IMR-90 (cell line): ENCODE measurements around the gene CBX8. TPM values are rescaled to one million over a fixed set of nuclear protein-coding genes. Genes with fewer than 3 reads are reported as not detected.
A peak's percentile ranks its signal among the peaks of the same experiment; 100 is the strongest.

Experiments used
- ATAC-seq: fragments of 200-7000 bp; cut with Tn5 transposase; 2 replicates; pipeline ENCODE4 v1.9.1; 2020; ENCODE audit warnings: low read depth, mild to moderate bottlenecking, moderate library complexity
- BruUV-seq: library from RNA; stranded (reverse); fragments of 400-500 nt; replicated peaks from 2 replicates; lab custom pipeline; 2021; lab: Mats Ljungman, UMichigan
- CTCF ChIA-PET: fragments of 300-600 bp; formaldehyde crosslinking; extraction: SDS; loops from one replicate; lab custom pipeline; 2021; ENCODE audit warnings: antibody characterized with exemption; lab: Yijun Ruan, JAX
- POLR2A ChIA-PET: fragments of 300-600 bp; sonication (Branson Sonifier 250); formaldehyde crosslinking; loops from one replicate; lab custom pipeline; 2022; ENCODE audit warnings: antibody characterized with exemption; ENCODE audit not compliant: unreplicated experiment; lab: Charles Lee
- DNase-seq: peaks from one replicate; pipeline ENCODE4 v3.0.0; 2013
- H2AFZ ChIP-seq: replicated peaks from 2 replicates; pipeline ENCODE3; 2013; ENCODE audit warnings: low read length, mild to moderate bottlenecking; ENCODE audit not compliant: poor library complexity
- H2AK5ac ChIP-seq: 2 replicates; pipeline ENCODE4 v1.6.1; 2013; ENCODE audit warnings: low read depth, low read length, inconsistent platforms
- H2AK9ac ChIP-seq: replicated peaks from 2 replicates; pipeline ENCODE3; 2013; ENCODE audit warnings: mild to moderate bottlenecking, low read depth, low read length, moderate library complexity; ENCODE audit not compliant: poor library complexity
- H2BK120ac ChIP-seq: 2 replicates; pipeline ENCODE4 v1.6.1; 2013; ENCODE audit warnings: low read depth, low read length, inconsistent platforms
- H2BK15ac ChIP-seq: 3 replicates; pipeline ENCODE4 v1.6.1; 2013; ENCODE audit warnings: low read depth, low read length, inconsistent platforms
- H2BK20ac ChIP-seq: 2 replicates; pipeline ENCODE4 v1.6.1; 2013; ENCODE audit warnings: low read depth, mild to moderate bottlenecking, inconsistent platforms, low read length, moderate library complexity
- H2BK5ac ChIP-seq: 2 replicates; pipeline ENCODE4 v1.6.1; 2013; ENCODE audit warnings: mild to moderate bottlenecking, low read depth, low read length, inconsistent platforms; ENCODE audit not compliant: poor library complexity, severe bottlenecking
- H3K14ac ChIP-seq: replicated peaks from 2 replicates; pipeline ENCODE4 v1.6.1; 2013; ENCODE audit warnings: low read depth, low read length, inconsistent platforms
- H3K18ac ChIP-seq: 2 replicates; pipeline ENCODE4 v1.6.1; 2013; ENCODE audit warnings: low read depth, low read length, control low read depth
- H3K23ac ChIP-seq: 2 replicates; pipeline ENCODE4 v1.6.1; 2013; ENCODE audit warnings: low read depth, low read length, inconsistent platforms
- H3K27ac ChIP-seq: 2 replicates; pipeline ENCODE4 v1.5.1; 2013; ENCODE audit warnings: mild to moderate bottlenecking, control low read depth, low read length; ENCODE audit not compliant: insufficient read depth
- H3K27me3 ChIP-seq: 2 replicates; pipeline ENCODE4 v1.6.1; 2013; ENCODE audit warnings: low read length; ENCODE audit not compliant: control insufficient read depth, insufficient read depth
- H3K36me3 ChIP-seq: 2 replicates; pipeline ENCODE4 v1.6.1; 2013; ENCODE audit warnings: low read length, mixed read lengths; ENCODE audit not compliant: control insufficient read depth, insufficient read depth
- H3K4ac ChIP-seq: 2 replicates; pipeline ENCODE4 v1.6.1; 2013; ENCODE audit warnings: low read depth, low read length, inconsistent platforms
- H3K4me1 ChIP-seq: 2 replicates; pipeline ENCODE4 v1.6.1; 2013; ENCODE audit warnings: low read length, mixed read lengths; ENCODE audit not compliant: control insufficient read depth, insufficient read depth
- H3K4me2 ChIP-seq: 2 replicates; pipeline ENCODE4 v1.6.1; 2013; ENCODE audit warnings: low read depth, mild to moderate bottlenecking, control low read depth, low read length, moderate library complexity
- H3K4me3 ChIP-seq: 2 replicates; pipeline ENCODE4 v1.5.1; 2013; ENCODE audit warnings: low read depth, mild to moderate bottlenecking, control low read depth, low read length, moderate library complexity; ENCODE audit not compliant: insufficient read depth
- H3K56ac ChIP-seq: 2 replicates; pipeline ENCODE4 v1.6.1; 2013; ENCODE audit warnings: low read length, inconsistent platforms; ENCODE audit not compliant: insufficient read depth; ENCODE audit errors: extremely low read depth
- H3K79me1 ChIP-seq, 2 experiments: 2 replicates each; pipeline ENCODE4 v1.6.1; 2013; ENCODE audit warnings: low read length in 2 of 2, inconsistent platforms in 1 of 2, low read depth in 1 of 2
- H3K9ac ChIP-seq: 2 replicates; pipeline ENCODE4 v1.6.1; 2013; ENCODE audit warnings: low read depth, low read length, control low read depth
- H3K9me1 ChIP-seq: 2 replicates; pipeline ENCODE4 v1.6.1; 2013; ENCODE audit warnings: low read length, inconsistent platforms; ENCODE audit not compliant: insufficient read depth
- H3K9me3 ChIP-seq: 2 replicates; pipeline ENCODE4 v1.6.1; 2013; ENCODE audit warnings: low read length; ENCODE audit not compliant: control insufficient read depth, insufficient read depth
- H4K20me1 ChIP-seq: 2 replicates; pipeline ENCODE4 v1.6.1; 2013; ENCODE audit warnings: low read length, inconsistent platforms; ENCODE audit not compliant: insufficient read depth
- H4K5ac ChIP-seq: 2 replicates; pipeline ENCODE4 v1.6.1; 2013; ENCODE audit warnings: mild to moderate bottlenecking, low read depth, low read length, control low read depth
- H4K8ac ChIP-seq, 2 experiments: 2 replicates each; pipeline ENCODE4 v1.6.1; 2013; ENCODE audit warnings: low read depth in 2 of 2, low read length in 2 of 2, control low read depth in 1 of 2, inconsistent platforms in 1 of 2
- H4K91ac ChIP-seq: 2 replicates; pipeline ENCODE4 v1.6.1; 2013; ENCODE audit warnings: low read depth, low read length, inconsistent platforms; ENCODE audit not compliant: insufficient read depth
- CEBPB ChIP-seq: IDR thresholded peaks from 2 replicates; pipeline ENCODE4 v1.6.1; 2012; ENCODE audit warnings: low read depth, low read length, improper control_type of control experiment
- MAZ ChIP-seq: IDR thresholded peaks from 2 replicates; pipeline ENCODE4 v1.6.1; 2012; ENCODE audit warnings: low read depth, mild to moderate bottlenecking, low read length, improper control_type of control experiment, moderate library complexity, borderline replicate concordance
- MXI1 ChIP-seq: IDR thresholded peaks from 2 replicates; pipeline ENCODE4 v1.6.1; 2012; ENCODE audit warnings: low read depth, mild to moderate bottlenecking, low read length, moderate library complexity, borderline replicate concordance
- WGBS, 2 experiments: methylation state at CpG; one replicate each; pipeline versions ENCODE4 v1.1.5 to v1.1.7; 2013; ENCODE audit warnings: missing lambda C conversion rate in 2 of 2; ENCODE audit not compliant: insufficient read length in 1 of 2; ENCODE audit errors: extremely low coverage in 2 of 2; 5-methylcytosine and 5-hydroxymethylcytosine counted together
- dilution Hi-C: fragments of 300-500 bp; cut with HindIII; formaldehyde crosslinking; loops from one replicate; pipeline ENCODE4 v1.14.3; 2018; ENCODE audit warnings: low sequenced_read_pairs; ENCODE audit not compliant: unreplicated experiment
- in situ Hi-C: fragments of 300-500 bp; cut with MboI; formaldehyde crosslinking; loops from 3 replicates; pipeline ENCODE4 v1.14.3; 2019; ENCODE audit warnings: low sequenced_read_pairs, inconsistent platforms, mixed read lengths
- intact Hi-C: fragments of 100-400 bp; cut with micrococcal nuclease; formaldehyde crosslinking; loops from 2 replicates; pipeline ENCODE4 v1.10.0; 2022
- polyA plus RNA-seq, 3 experiments: library from polyadenylated mRNA; depleted of rRNA; stranded (reverse); fragments of >200 nt; gene quantifications; 2 replicates each; pipeline ENCODE4 v1.2.3, GENCODE V29; 2012; ENCODE audit warnings: low replicate concordance in 1 of 3
- total RNA-seq: library from RNA; depleted of rRNA; stranded (reverse); fragments of >200 nt; gene quantifications from 2 replicates; pipeline ENCODE4 v1.2.3, GENCODE V29; 2012
- TF ChIP-seq, protein P1 (sequence below): conservative IDR thresholded peaks from 2 replicates; pipeline ENCODE4 v1.5.1; 2012; ENCODE audit warnings: mild to moderate bottlenecking, low read depth, low read length, improper control_type of control experiment
- TF ChIP-seq, protein P2 (sequence below): fragments of 150-350 bp; IDR thresholded peaks from 2 replicates; pipeline ENCODE4 v1.6.1; 2017; ENCODE audit warnings: mild to moderate bottlenecking, antibody characterized with exemption, low read length, low read depth

Gene CBX8
- total and polyA plus RNA-seq, 2 of the 4 experiments (the other 2 are of a cell fraction) = 3.2 to 5.4 TPM

DNA sequence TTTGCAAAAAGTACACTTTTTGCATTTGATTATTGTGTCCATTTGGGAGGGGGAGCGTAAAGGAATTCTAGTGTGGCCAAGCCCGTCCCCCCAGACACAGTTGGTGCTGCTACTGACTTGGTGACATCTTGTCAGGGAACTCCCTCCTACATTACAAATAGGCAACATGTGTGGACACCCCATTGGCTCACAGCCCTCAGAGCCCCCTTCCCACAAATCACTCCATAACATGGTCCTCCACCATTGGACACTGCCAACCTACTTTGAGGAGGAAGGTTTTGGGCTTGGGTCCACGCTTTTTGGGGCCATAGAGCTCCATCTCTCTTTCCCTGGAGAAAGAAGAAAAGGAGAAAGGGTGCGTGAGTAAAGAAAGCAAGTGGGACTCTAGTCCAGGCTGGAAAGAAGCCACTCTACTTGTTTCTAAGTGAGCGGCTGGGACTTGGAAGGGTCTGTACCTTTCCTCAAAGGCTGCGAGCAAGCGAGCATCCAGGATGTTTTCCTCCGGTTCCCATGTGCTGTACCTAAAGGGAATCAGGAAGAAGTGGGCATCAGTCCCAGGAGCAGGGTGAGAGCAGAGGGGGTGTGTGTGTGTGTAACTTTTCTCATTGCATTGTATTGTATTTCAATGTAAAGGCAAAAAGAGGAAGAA, 958 bp downstream of the CBX8 start:
- H3K4me3 ChIP-seq = peak overlapping the region; percentile 65
- H3K9ac ChIP-seq = peak overlapping the region; percentile 82
- H3K27me3 ChIP-seq = peaks cover 42% of the 10 kb centered on the region
- H3K4me1 ChIP-seq = peaks cover 17% of the 10 kb centered on the region
- H3K9me1 ChIP-seq = peaks cover 5% of the 10 kb centered on the region; the same call in 1 of the 2 replicates
- H3K79me1 ChIP-seq = peaks cover 8 to 23% of the 10 kb centered on the region in 2 experiments; a peak in 2 of 4 replicates
- H2BK15ac ChIP-seq = no peak overlapping the region
- H3K27ac ChIP-seq = peak overlapping the region; percentile 78; the same call in 1 of the 2 replicates
- H3K36me3 ChIP-seq = peaks cover 9% of the 10 kb centered on the region; the same call in 1 of the 2 replicates
- 40% methylated on average over 1 of the region's 8 CpGs; no CpG with 5 or more reads in 1 of the 2 experiments for WGBS, 2 experiments
- H3K18ac ChIP-seq = no peak overlapping the region
- H3K4me2 ChIP-seq = peak overlapping the region; percentile 97
- no peak overlapping the region for H2AFZ ChIP-seq
- H4K5ac ChIP-seq = no peak overlapping the region
- dilution Hi-C loops (no loop called here), intact Hi-C loops (no loop called here), in situ Hi-C loops (no loop called here)
- no peaks in the 10 kb centered on the region; the same call in 1 of the 2 replicates for H3K9me3 ChIP-seq
- peak overlapping the region; percentile 43 for H4K91ac ChIP-seq
- TF ChIP-seq CEBPB (no peak), MXI1 (no peak), MAZ (no peak)
- TF ChIP-seq, protein P1, sequence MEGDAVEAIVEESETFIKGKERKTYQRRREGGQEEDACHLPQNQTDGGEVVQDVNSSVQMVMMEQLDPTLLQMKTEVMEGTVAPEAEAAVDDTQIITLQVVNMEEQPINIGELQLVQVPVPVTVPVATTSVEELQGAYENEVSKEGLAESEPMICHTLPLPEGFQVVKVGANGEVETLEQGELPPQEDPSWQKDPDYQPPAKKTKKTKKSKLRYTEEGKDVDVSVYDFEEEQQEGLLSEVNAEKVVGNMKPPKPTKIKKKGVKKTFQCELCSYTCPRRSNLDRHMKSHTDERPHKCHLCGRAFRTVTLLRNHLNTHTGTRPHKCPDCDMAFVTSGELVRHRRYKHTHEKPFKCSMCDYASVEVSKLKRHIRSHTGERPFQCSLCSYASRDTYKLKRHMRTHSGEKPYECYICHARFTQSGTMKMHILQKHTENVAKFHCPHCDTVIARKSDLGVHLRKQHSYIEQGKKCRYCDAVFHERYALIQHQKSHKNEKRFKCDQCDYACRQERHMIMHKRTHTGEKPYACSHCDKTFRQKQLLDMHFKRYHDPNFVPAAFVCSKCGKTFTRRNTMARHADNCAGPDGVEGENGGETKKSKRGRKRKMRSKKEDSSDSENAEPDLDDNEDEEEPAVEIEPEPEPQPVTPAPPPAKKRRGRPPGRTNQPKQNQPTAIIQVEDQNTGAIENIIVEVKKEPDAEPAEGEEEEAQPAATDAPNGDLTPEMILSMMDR = no peak
- TF ChIP-seq, protein P2, sequence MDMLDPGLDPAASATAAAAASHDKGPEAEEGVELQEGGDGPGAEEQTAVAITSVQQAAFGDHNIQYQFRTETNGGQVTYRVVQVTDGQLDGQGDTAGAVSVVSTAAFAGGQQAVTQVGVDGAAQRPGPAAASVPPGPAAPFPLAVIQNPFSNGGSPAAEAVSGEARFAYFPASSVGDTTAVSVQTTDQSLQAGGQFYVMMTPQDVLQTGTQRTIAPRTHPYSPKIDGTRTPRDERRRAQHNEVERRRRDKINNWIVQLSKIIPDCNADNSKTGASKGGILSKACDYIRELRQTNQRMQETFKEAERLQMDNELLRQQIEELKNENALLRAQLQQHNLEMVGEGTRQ = no peak
- peak overlapping the region; percentile 89; the same call in 1 of the 2 replicates for H2AK5ac ChIP-seq
- POLR2A ChIA-PET = interaction anchor here (0.6 kb wide), 1 partner anchor 14 kb away, joined by 3 read pairs; no protein-coding TSS in a partner anchor
- no peak overlapping the region for H2BK5ac ChIP-seq
- no peak for ATAC-seq
- no peak overlapping the region for H2AK9ac ChIP-seq
- peak overlapping the region; percentile 22; the same call in 1 of the 2 replicates for H3K56ac ChIP-seq
- peak overlapping the region; percentile 74 for H3K4ac ChIP-seq
- CTCF ChIA-PET = no interaction called here
- no peak overlapping the region for H2BK120ac ChIP-seq
- peaks cover 14% of the 10 kb centered on the region for H4K20me1 ChIP-seq
- H4K8ac ChIP-seq = no peak overlapping the region
- DNase-seq = no peak
- H3K23ac ChIP-seq = peak overlapping the region; percentile 65
- H3K14ac ChIP-seq = peak overlapping the region; percentile 29
- no peak overlapping the region for H2BK20ac ChIP-seq
- BruUV-seq = no TSS peak
